Keratinocyte (primary cell): Measurements from ENCODE around the gene RASA3. TPM values are rescaled to one million over a fixed set of nuclear protein-coding genes. Genes with fewer than 3 reads are reported as not detected.
"Not testable (repeated sequence)": the region's sequence is repeated elsewhere in the genome, so short reads cannot be mapped to it uniquely, and the experiment has no call there.

Experiments
- DNase-seq: peaks from one replicate; pipeline ENCODE4 v3.0.0-alpha.2; 2011; ENCODE audit warnings: low read depth, missing footprints, low spot score
- FAIRE-seq: peaks from 2 replicates; lab custom pipeline; 2011; peaks lifted over from hg19 to GRCh38; lab: Jason Lieb, UNC
- H2AFZ ChIP-seq: 2 replicates; pipeline ENCODE4 v1.6.0; 2012; ENCODE audit warnings: low read length, control low read depth, inconsistent platforms; ENCODE audit not compliant: control insufficient read depth
- H3K27ac ChIP-seq: 2 replicates; pipeline ENCODE4 v1.5.1; 2011; ENCODE audit warnings: low read length; ENCODE audit not compliant: control insufficient read depth, insufficient read depth
- H3K27me3 ChIP-seq: 3 replicates; pipeline ENCODE4 v1.6.0; 2011; ENCODE audit warnings: low read length; ENCODE audit not compliant: control insufficient read depth, insufficient read depth; ENCODE audit errors: extremely low read depth
- H3K36me3 ChIP-seq, 2 experiments: 2 replicates in 1 of 2; 3 replicates in 1 of 2; pipeline ENCODE4 v1.5.1; 2011; ENCODE audit warnings: low read length in 2 of 2, mild to moderate bottlenecking in 1 of 2; ENCODE audit not compliant: control insufficient read depth in 2 of 2, insufficient read depth in 2 of 2; ENCODE audit errors: extremely low read depth in 1 of 2
- H3K4me1 ChIP-seq: 3 replicates; pipeline ENCODE4 v1.5.1; 2011; ENCODE audit warnings: low read length; ENCODE audit not compliant: control insufficient read depth, insufficient read depth; ENCODE audit errors: extremely low read depth
- H3K4me2 ChIP-seq: 3 replicates; pipeline ENCODE4 v1.6.0; 2011; ENCODE audit warnings: low read depth, low read length; ENCODE audit not compliant: control insufficient read depth, insufficient read depth; ENCODE audit errors: extremely low read depth
- H3K4me3 ChIP-seq, 3 experiments: fragments of 200-600 bp in 1 of 3; sonication (generic) in 1 of 3; 2 replicates in 2 of 3; 3 replicates in 1 of 3; pipeline ENCODE4 v1.5.1; 2011 to 2016; ENCODE audit warnings: low read length in 3 of 3, mild to moderate bottlenecking in 3 of 3, control low read depth in 2 of 3, inconsistent platforms in 1 of 3, low read depth in 1 of 3, mixed read lengths in 1 of 3, mixed run types in 1 of 3, moderate library complexity in 1 of 3; ENCODE audit not compliant: control insufficient read depth in 2 of 3, insufficient read depth in 2 of 3; ENCODE audit errors: extremely low read depth in 1 of 3
- H3K79me2 ChIP-seq: 2 replicates; pipeline ENCODE4 v1.6.0; 2012; ENCODE audit warnings: low read length; ENCODE audit not compliant: control insufficient read depth, insufficient read depth
- H3K9ac ChIP-seq: 3 replicates; pipeline ENCODE4 v1.6.0; 2011; ENCODE audit warnings: low read length; ENCODE audit not compliant: control insufficient read depth, insufficient read depth; ENCODE audit errors: extremely low read depth
- H3K9me1 ChIP-seq: 3 replicates; pipeline ENCODE4 v1.6.0; 2011; ENCODE audit warnings: low read length; ENCODE audit not compliant: control insufficient read depth, insufficient read depth; ENCODE audit errors: extremely low read depth
- H3K9me3 ChIP-seq: 2 replicates; pipeline ENCODE4 v1.5.1; 2012; ENCODE audit warnings: low read depth, low read length; ENCODE audit not compliant: control insufficient read depth
- H4K20me1 ChIP-seq: 3 replicates; pipeline ENCODE4 v1.6.0; 2011; ENCODE audit warnings: low read length; ENCODE audit not compliant: control insufficient read depth, insufficient read depth; ENCODE audit errors: extremely low read depth
- EZH2 ChIP-seq: IDR thresholded peaks from one replicate; pipeline ENCODE4 v1.6.1; 2012; ENCODE audit warnings: inconsistent platforms, mild to moderate bottlenecking, low read length, moderate library complexity
- dilution Hi-C: fragments of 300-500 bp; cut with MboI; formaldehyde crosslinking; loops from one replicate; pipeline ENCODE4 v1.7.0; 2020; ENCODE audit warnings: low sequenced_read_pairs; ENCODE audit not compliant: extremely low pct_ligation_motif_present
- polyA plus RNA-seq, 5 experiments: library from polyadenylated mRNA; depleted of rRNA in 3 of 5; stranded (reverse) in 3 of 5; stranded (forward) in 1 of 5; unstranded in 1 of 5; fragments of >200 nt; gene quantifications; 1 replicate in 1 of 5; 2 replicates in 3 of 5; 3 replicates in 1 of 5; pipeline versions ENCODE4 v1.2.1 to v1.2.3, GENCODE V29; 2011 to 2012; ENCODE audit warnings: missing spikeins in 2 of 5, low read depth in 1 of 5, low replicate concordance in 1 of 5
- TF ChIP-seq, protein P1 (sequence below), 3 experiments: IDR thresholded peaks in 1 of 3; conservative IDR thresholded peaks in 1 of 3; optimal IDR thresholded peaks in 1 of 3; 2 replicates in 2 of 3; 3 replicates in 1 of 3; pipeline versions ENCODE3 to v1.5.1; 2011; ENCODE audit warnings: low read length in 3 of 3, mild to moderate bottlenecking in 3 of 3, moderate library complexity in 2 of 3, control low read depth in 1 of 3, inconsistent platforms in 1 of 3; ENCODE audit not compliant: insufficient read depth in 2 of 3; ENCODE audit errors: extremely low read depth in 1 of 3

The RASA3 gene
- polyA plus RNA-seq, 1 donor (not counting 4 experiments of a cell fraction or from before 2014, with no cell fraction given) = 4.1 TPM

DNA sequence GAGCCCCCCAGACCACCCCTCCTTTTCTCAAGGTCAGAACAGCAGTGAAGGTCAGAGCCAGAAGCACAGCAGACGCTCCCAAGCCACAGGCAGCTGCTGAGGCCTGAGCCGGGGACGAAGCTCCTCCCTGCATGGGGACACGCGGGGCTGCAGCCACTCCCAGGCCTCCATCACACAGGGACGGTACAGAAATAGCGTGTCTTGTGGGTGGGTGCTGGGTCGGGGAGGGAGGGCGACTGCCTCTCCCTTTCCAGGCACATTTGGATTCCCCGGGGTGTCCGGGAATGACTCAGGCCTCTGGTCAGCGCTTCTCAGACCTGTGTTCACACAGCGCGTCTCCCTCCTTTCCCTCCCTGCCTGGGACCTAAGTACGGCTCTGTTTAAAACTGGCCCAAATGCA is 33.2 kb downstream of the RASA3 start:
- H3K9me3 ChIP-seq = no peaks in the 10 kb centered on the region
- H3K4me2 ChIP-seq = no peak overlapping the region
- peaks cover 9% of the 10 kb centered on the region for H4K20me1 ChIP-seq
- no peaks in the 10 kb centered on the region for H3K36me3 ChIP-seq
- H3K4me1 ChIP-seq = peaks cover 4% of the 10 kb centered on the region
- FAIRE-seq = no peak
- TF ChIP-seq, protein P1, sequence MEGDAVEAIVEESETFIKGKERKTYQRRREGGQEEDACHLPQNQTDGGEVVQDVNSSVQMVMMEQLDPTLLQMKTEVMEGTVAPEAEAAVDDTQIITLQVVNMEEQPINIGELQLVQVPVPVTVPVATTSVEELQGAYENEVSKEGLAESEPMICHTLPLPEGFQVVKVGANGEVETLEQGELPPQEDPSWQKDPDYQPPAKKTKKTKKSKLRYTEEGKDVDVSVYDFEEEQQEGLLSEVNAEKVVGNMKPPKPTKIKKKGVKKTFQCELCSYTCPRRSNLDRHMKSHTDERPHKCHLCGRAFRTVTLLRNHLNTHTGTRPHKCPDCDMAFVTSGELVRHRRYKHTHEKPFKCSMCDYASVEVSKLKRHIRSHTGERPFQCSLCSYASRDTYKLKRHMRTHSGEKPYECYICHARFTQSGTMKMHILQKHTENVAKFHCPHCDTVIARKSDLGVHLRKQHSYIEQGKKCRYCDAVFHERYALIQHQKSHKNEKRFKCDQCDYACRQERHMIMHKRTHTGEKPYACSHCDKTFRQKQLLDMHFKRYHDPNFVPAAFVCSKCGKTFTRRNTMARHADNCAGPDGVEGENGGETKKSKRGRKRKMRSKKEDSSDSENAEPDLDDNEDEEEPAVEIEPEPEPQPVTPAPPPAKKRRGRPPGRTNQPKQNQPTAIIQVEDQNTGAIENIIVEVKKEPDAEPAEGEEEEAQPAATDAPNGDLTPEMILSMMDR (optimal IDR thresholded peaks at IDR 0.05 in 1 of 3, IDR thresholded peaks at IDR 0.05 in 1 of 3, conservative IDR thresholded peaks at IDR 0.05 in 1 of 3; ENCODE audit: extremely low read depth in 1 of 3, insufficient read depth in 2 of 3, low read length in 3 of 3) = no peak
- no peak for TF ChIP-seq EZH2
- DNase-seq = no peak
- no peak overlapping the region for H3K9ac ChIP-seq
- peaks cover 7% of the 10 kb centered on the region for H3K27me3 ChIP-seq
- no peak overlapping the region for H2AFZ ChIP-seq
- H3K9me1 ChIP-seq = no peaks in the 10 kb centered on the region
- H3K27ac ChIP-seq = no peak overlapping the region
- H3K4me3 ChIP-seq = no peak overlapping the region
- H3K79me2 ChIP-seq = peaks cover 8% of the 10 kb centered on the region
- dilution Hi-C loops = no loop called here

DNA sequence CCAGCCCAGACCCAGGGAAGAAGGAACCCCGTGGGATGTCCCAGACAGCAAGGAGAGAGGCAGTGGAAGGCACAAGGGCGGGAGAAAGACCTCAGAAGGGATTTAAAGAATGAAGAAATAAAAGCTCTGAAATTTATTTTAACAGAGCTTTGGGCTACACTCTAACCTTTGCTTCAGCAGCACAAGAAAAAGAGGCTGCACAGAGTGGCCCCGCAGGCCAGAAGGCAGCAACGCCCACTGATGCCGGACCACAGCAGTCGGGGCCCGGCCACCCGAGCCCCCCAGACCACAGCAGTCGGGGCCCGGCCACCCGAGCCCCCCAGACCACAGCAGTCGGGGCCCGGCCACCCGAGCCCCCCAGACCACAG is 33.8 kb downstream of the RASA3 start:
- H3K9ac ChIP-seq, dilution Hi-C loops, H3K4me3 ChIP-seq, H3K79me2 ChIP-seq, H3K9me3 ChIP-seq, FAIRE-seq, H3K27ac ChIP-seq, H2AFZ ChIP-seq, H4K20me1 ChIP-seq, H3K36me3 ChIP-seq, H3K27me3 ChIP-seq, H3K9me1 ChIP-seq, DNase-seq, H3K4me2 ChIP-seq, H3K4me1 ChIP-seq: not testable (repeated sequence)
